Dedifferentiated amniotic fluid mesenchymal stem cell (primary cell): ENCODE data around the gene CD40.
A peak's percentile ranks its signal among the peaks of the same experiment; 100 is the strongest.
"Not testable (repeated sequence)": the region's sequence is repeated elsewhere in the genome, so short reads cannot be mapped to it uniquely, and the experiment has no call there.

Experiments
- DNase-seq: peaks from one replicate; pipeline ENCODE4 v3.0.0-alpha.2; 2016; ENCODE audit errors: extremely low spot score

Gene CD40

DNA sequence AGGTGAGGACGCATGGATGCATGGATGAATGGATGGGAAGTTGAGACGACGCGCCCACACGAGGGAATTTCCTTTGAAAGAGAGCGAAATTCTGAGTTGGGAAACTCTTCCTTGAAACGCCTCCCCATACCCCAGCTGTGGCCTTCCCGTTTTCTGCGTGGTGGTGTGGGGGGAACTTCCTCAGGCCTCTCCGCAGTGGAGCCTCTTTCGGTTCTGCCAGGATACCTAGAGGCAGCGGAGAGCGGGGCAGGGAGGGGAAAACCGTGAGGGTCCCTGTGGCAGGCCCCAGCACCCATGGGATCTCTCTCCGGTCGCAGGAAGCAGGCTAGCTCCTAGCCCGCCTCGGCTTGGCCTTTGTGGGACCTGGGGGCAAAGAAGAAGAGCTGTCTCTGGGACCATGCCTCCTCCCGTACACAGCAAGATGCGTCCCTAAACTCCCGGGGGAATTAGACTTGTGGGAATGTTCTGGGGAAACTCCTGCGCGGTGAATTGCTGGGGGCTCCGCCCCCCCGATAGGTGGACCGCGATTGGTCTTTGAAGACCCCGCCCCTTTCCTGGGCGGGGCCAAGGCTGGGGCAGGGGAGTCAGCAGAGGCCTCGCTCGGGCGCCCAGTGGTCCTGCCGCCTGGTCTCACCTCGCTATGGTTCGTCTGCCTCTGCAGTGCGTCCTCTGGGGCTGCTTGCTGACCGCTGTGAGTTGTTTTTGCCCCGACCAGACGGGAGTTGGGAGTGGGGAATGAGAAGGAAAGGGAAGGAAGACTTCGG, at the start of gene CD40:
Gene CD40 (plus strand): TSS at position 611 of the 764 bp plus-strand sequence. CDS start 30 bp downstream, at position 641.
- DNase-seq, result no peak

DNA sequence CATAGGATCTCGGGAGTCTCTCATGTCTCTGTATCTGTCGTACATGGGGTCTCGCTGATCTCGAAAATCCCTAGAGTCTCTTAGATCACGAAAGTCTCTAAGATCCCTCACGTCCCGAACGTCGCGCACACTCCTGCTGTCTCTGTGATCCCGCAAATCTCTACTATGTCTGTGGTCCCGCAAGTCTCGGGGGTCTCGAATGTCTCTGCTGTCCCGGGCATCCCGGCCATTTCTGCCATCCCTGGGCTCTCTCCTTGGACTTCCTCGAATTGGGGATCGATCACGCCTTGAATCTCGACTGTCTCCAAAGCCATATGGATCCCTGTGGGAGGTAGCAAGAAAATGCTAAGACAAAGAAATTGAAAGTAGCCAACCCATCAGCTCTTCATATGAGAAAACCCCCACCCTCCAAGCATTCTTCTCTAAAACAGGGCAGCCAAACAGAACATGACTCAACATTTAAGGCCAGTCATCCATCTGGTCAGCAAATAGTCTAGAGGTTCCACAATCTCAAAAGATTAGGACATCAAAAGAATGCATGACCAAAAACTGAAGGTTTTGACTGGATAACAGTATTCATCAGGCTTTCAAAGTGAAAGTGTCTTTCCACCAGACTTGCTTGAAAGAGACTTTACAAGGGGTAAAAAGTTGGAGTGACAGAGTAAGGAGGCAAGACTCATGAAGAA, 47.8 kb upstream of the CD40 start:
- DNase-seq, result no peak

DNA sequence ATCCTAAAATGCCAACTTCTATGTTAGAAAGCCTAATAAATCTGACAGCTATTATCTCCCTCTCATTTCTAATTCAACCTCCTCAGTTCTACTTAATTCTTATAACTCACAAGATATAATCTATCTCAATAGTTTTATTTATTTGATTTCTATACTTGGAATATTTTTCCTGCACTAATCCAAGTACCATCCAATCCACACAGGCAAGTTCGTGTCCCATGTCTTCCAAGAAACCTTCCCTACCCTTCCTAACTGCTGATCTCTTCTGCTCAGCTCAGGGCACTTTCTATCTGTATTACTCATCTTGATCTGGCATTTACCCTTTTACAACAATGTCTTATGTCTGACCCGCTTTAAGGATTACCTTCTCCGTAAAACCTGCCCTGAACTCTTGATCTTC, 46.5 kb upstream of the CD40 start:
- no peak for DNase-seq

DNA sequence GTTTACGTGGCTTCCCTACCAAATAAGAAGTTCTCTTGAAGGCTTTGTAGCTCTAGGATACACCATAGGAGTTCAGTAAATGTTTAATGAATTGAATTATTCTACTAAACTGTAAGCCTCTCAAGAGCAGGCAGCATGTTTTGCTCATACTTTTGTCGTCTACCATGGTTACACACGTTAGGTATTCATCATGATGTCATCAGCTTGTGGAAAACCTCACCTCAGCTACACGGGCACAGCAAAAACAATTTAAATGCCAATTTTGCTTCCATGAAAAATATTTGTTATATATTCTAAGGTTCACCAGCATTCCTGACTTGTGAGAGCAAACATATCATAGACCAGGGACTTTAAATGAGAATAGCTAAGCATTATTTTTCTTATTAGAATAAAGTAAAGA, 45.1 kb upstream of the CD40 start:
- no peak for DNase-seq

DNA sequence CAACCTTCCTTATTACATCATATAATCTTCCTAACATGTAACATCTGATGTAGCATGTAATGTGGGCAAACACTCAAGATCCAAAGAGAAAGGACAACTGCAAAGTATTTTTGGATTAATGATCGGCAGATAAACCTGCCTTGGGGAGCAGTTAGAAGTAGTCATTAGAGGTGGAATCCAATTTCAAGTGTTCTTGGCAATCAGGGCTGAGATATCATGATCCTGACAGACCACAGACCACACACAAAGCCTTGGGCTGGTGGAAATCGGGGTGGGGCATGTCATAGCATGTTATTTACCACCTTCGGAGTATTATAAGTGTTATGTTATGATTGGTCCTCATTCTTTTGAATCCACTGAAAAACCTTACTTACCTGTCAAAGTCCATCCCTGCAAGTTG, 44.7 kb upstream of the CD40 start:
- no peak for DNase-seq

DNA sequence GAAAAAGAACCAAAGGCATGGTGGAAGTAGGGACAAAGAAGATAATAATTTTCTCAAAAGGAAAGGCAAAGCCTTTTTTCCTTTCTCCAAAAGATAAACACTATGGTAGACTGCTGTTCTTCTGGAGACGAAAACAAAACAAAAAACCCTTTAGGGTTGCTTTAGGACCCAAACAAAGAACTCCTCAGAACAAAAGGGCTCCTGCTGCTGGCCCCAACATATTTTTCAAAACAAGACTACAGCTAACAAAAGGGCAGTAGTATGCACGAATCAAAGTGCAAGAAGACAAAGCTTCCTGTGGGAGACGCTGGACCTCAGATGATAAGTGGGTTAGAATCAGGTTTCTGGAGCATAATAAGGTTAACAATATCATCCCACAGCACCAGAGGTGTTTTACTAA, 44.1 kb upstream of the CD40 start:
- no peak for DNase-seq

DNA sequence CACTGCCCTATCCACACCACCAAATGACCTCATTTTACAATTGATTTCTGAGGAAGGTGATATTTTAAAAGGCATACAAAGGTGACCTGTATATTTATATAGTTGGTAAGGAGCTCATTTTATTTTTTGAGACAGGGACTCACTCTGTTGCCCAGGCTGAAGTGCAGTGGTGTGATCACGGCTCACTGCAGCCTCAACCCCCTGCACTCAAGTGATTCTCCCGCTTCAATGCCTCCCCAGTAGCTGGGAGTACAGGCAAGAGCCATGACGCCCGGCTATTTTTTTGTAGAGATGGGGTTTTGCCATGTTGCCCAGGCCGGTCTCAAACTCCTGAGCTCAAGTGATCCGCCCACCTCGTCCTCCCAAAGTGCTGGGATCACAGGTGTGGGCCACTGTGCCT, 41.3 kb upstream of the CD40 start:
- DNase-seq, result no peak

DNA sequence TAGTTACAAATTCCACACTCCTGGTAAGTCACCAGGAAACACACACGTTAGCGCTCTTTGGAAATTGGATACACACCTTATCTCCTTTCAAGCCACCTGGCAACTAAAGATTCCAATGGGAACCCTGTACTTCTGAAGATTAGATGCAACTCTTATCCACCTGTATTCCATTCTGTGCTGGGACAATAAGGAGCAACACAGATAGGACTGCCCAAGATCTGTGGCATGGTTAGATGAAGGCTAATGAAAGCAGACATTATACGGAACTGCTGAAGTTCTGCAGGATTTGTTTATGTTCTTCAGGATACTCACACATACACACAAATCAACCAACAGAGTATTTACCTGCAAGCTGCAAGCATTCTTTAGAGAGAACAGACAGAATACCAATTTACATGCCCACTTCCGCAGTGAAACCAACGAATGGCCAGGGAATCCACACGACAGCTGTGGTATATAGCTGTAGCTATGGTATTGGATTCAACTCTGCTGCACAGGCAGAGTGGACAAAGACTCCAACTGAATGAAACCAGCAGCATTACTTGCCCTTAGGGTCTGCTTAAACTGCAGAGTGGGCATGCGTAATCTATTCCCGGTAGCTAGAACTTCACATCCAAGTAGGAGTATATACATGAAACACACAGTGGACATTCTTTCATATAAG, 40.3 kb upstream of the CD40 start:
- no peak for DNase-seq

DNA sequence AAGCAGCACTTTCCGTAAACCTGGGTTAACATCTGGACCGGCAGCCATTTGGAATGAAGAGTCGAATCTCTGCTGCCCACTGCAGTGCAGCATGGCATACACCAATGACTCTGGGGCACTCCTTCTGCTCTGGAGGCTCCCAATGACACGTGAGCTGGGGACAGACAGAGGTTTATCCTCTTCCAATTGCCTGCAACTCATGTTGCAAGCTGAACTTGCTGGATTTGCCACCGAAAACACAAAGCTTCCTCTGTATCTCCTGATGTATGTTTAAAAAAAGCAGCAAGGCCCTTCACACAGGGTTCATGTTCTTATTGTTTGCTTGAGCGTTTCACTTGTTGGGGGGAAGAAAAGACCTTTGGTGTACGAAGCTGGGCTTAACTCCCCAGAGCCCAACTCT, 39.2 kb upstream of the CD40 start:
- no peak for DNase-seq

DNA sequence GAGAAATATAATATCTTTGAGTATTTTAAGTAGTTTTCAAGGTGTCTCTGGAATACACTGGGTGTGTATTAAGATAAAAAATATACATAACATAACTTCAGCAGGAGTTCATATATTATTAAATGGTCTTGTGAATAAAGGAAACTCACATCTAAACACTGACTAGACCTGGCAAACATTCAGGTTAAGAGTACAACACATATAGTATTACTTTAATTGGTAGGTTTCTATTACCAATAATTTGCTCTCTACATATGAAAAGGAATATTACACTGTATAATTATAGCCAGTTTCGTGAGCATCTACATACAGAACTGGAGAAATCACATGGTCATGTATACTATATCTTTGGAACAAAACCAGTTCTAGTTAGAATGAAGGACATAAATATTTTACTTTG, 37.0 kb upstream of the CD40 start:
- no peak for DNase-seq

DNA sequence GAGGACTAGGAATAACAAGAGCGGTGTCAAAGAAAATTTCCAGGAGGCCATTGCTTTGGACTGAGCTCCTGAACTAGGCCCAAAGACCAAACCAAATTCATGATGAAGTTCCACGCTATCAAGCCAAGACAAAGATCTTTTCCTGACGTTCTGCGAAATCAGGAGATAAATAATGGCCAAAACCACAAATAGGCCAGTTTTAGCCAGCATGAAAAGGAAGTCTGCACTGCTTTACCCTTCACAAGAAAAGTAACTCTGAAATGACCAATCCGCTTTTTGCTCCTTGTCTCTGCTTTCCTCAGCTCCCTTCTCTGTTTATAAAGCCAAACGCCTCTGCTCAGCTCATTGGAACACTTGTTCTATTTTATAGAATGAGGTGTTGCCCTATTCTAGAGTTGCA, 35.0 kb upstream of the CD40 start:
- DNase-seq, result no peak

DNA sequence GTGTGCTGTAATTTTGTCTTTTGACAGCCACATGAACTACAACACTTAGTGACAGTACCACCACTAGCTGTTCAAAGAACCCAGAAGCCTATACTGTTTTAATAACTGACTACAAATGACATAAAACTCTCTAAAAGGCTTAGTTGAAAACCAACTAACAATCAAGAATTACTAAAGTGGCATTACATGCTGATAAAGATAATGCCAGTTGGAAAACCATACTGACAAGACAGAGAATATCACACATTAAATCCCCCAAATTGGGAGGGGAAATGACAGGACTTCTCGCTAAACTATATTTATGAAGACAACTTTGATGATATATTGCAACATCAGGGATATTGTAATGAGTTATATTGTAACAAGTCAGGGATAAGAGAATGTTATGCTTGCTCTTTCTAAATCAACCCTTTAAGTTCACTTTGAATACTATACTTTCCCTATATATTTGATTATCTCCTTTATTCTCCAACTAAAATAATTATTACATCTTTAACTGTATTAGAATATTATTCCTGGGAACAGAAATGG, 34.5 kb upstream of the CD40 start:
- DNase-seq, result no peak

DNA sequence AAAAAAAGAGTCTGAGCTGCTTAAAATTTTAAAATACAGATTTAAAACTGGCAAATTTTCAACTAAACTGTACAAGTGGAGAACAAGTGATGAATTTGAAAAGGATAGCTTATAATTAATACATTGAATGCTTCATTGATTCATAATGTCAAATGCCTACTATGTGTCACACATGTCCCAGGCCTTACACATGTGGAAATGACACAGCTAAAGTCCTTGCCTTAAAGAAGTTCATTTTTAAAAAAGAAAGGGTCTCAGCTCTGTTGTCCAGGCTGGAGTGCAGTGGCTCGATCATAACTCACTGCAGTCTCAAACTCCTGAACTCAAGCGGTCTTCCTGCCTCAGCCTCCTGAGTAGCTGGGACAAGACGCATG, 33.3 kb upstream of the CD40 start:
- DNase-seq, result no peak

DNA sequence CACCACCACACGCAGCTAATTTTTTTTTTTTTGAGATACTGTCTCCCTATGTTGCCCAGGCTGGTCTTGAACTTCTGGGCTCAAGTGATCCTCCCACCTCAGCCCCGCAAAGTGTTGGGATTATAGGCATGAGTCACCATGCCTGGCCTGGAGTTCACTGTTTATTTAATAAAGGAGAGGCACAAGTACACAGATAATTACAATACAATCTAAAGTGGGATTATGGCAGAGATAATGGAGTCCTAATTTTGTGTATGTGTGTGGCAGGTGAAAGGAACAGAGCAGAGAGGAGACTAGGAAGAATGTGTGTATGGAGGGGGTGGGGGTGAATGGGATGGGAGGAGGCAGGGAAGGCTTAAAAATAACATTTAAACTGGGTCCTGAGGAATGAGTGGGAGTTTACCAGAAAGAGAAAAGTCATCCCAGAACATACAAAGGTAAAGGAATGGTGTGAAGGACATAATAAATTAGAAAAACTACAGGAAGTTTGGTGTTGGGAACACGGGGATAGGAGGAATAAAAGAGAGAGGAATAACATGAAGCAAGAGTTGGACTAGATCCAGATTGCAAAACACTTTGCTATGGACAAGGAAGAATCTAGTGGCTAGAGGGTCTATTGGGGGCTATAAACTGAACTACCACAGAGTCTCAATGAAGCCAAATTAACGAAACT, 32.8 kb upstream of the CD40 start:
- DNase-seq, result no peak

DNA sequence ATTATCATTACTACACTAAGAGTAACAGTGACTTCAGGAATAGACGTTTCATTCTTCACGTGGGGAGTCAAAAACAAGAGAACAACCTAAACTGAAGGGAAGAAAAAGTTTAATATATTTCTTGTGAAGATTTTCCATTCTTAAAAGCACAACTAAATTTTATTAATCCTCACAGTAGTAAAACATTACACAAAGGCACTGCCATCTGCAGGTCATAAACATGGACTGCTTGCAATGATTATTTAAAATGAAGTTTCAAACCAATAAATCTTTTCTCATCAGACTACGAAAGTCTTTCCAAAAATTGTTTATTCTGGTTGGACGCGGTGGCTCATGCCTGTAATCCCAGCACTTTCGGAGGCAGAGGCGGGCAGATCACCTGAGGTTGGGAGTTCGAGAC, 31.0 kb upstream of the CD40 start:
- peak; percentile 39 for DNase-seq

DNA sequence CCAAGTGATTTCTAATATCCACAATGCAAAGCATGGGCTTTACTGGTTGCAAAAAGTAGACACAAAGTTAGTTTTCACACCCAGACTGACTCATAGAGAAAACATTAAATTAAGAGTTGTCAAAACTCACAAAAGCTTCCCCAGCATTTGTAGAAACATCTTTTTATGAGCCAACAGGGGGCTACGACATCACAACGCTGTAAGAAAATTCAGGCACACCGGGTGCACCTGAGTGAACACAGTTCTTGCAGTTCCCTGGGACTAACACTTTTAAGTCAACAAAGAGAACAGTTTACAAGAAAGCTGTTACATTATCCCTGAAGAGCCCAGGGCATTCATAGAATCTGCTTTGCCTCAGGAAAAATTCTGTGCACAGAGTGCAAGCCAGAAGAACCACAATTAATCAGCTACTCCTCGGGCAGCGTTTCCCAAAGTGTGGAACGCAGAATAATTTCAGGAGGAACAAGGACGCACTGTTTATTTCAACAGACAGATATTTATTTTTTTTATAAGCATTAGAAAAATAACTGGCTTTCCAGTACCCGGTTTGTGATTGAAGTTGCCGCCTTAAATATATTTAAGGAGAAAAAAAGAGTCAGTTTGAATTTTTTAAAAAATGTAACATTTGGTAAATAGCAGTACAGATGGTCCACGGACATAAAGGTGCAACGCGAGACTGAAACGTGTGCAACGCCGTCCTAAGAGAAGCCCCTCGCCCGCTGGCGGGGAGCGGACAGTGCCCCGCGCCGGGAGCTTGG, 29.5 kb upstream of the CD40 start:
- DNase-seq, result no peak

DNA sequence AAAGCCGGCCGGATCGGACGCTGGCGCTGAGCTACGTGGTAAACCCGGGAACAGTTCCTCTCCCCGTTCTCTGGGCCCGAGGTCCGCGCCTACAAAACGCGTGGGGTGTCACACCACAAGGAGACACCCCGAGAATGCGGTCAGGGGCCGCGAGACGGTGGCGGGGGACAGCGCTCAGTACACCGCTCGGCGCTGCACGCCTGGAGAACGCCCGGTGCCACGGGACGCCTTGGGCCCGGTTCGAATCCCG, 29.0 kb upstream of the CD40 start:
- DNase-seq, result no peak

DNA sequence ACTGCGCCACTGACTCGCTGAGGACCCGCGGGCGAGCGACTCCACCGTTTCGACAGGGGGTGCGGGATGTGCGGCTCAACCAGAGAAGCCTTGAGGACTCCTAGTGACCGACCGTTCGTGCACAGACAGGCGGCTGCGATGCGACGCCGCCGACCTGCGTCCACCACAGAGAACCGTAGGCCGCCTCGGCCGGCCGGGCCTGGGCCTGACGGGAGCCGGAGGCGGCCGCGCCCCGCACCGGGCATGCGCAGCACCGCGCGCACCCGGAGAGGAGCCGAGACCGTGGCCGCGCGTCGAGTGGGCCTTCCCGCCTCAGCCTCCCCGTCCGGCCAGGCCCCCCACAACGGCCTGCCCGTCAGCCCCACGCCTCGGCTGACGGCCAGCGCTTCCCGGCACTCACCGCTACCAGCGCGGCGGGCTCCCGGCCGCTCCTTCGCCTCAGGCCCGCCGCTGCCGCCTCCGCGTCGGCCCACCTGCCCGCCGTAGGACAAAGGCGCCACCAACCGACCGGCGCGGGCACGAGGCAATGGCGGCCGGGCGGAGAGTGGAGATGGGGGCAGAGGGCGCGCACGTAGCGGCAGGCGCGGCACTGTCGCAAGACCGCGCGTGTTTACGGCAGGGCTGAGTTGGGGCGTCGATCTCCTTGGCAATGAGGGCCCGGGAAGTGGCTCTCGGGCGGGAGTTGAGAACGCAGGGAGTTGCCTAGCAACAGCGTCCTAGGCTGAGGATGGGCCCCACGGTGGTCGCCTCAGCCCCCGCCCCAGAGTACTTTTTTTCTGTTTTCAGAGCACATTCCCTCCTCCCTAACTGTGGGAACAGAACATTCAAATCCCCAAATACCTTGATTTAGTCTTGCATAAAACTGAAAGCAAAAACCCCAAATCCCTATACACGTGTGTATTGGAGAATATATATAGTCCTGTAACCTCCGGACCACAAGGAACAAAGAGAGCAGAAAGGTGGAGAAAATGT, 28.4 kb upstream of the CD40 start, which contains the start of gene NCOA5:
Gene NCOA5 (minus strand): TSS at position 546 of the 972 bp plus-strand sequence. CDS start 10,538 bp downstream, outside the sequence.
- DNase-seq, result peak; percentile 97

DNA sequence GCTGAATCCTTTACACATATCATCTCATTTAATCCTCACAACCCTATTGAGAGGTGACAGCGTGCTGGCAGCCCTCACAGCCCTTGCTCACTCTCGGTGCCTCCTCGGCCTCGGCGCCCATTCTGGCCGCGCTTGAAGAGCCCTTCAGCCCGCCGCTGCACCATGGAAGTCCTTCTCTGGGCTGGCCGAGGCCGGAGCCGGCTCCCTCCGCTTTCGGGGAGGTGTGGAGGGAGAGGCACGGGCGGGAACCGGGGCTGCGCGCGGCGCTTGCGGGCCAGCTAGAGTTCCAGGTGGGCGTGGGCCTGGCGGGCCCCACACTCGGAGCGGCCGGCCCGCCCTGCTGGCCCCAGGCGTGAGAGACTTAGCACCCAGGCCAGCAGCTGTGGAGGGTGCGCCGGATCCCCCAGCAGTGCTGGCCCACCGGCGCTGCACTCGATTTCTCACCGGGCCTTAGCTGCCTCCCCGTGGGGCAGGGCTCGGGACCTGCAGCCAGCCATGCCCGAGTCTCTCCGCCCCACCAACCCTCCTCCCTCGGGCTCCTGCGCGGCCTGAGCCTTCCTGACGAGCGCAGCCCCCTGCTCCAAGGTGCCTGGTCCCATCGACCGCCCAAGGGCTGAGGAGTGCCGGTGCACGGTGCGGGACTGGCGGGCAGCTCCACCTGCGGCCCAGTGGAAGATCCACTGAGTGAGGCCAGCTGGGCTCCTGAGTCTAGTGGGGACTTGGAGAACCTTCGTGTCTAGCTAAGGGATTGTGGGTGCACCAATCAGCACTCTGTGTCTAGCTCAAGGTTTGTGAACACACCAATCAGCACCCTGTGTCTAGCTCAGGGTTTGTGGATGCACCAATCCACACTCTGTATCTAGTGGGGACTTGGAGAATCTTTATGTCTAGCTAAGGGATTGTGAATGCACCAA, 26.2 kb upstream of the CD40 start:
- DNase-seq, result not testable (repeated sequence)
